PC-9 (cell line): ENCODE data around the gene KIF5C.

Experiments used
- CTCF ChIP-seq: fragments of 200-600 bp; sonication (generic); conservative IDR thresholded peaks from 2 replicates; pipeline ENCODE4 v1.6.1; 2017; ENCODE audit warnings: mixed run types, antibody characterized with exemption, mild to moderate bottlenecking, moderate library complexity
- EZH2 ChIP-seq: fragments of 200-600 bp; sonication (generic); IDR thresholded peaks from 2 replicates; pipeline ENCODE4 v1.8.0; 2017; ENCODE audit warnings: antibody characterized with exemption, low read depth

GRCh38 chr2:149019768-149020167 lies 144.7 kb downstream of the KIF5C start:
- TF ChIP-seq CTCF (no peak), EZH2 (no peak)
